ENCODE results near the gene LSAMP.
A peak's percentile ranks its signal among the peaks of the same experiment; 100 is the strongest.

LSAMP gene

DNA sequence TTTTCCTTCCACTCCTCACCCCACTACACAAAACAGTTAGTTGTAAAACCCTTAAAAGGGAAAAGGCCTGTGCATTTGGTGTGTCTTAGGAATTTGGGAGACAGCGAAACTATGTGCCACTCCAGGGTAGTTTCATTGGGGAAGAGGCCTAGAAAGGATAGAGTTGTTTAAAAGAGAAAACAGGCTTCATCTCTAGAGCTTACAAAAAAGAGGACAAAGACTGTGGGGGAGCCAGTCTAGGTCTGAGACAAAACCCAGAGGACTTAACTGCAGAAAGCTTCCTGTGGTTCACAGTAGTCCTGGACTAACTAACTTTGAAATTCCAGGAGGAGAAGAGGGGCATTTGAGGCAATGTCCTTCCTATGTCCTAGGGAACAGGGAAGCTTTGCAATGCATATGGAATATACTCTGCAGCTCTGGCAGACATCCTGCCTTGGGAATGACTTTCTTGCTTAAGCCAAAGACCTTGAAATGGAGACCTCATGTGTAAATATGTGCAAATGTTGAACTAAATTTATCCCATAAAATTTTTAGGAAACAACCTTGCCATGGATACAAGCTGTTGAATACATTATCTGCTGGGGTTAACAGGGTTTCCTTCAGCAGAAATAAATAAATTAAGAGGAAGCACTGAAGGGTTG is 159.4 kb downstream of the LSAMP start:
- no peak for DNase-seq

DNA sequence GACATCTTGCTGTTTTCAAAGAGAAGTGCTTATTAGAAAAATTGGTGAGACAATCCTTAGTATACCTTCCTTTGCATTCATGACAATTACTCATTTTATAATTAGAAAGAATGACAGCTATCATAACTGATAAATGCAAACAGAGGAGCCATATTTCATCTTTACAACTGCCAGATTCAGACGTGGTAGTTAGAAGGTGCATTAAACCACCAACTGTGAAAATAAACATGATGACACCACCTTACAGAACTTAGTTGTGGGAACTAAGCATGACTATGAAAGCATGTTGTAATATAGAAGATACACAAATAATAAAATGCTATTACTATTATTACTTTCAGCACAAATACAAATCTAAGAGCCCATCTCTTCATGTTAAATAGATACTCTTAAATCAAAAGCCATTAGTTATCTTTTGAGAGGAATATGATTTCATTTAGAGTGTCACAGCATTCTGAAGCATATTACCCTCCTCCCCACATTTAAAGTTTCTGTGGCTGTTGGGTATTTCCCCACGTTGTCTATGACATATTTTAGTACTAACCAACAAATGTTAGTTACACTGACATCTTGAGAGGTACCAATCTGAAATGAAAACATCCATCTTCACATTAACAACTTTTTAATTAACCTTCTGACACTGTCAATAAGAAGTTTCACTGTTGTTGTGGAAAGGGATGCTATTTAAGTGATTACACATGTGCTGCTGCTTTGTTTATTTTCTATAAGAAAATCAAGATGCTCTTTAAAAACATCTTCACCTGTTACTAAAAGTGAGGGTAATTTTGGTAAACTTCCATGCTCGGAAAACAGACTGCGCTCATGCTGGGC is 163.8 kb downstream of the LSAMP start:
- no peak for DNase-seq

DNA sequence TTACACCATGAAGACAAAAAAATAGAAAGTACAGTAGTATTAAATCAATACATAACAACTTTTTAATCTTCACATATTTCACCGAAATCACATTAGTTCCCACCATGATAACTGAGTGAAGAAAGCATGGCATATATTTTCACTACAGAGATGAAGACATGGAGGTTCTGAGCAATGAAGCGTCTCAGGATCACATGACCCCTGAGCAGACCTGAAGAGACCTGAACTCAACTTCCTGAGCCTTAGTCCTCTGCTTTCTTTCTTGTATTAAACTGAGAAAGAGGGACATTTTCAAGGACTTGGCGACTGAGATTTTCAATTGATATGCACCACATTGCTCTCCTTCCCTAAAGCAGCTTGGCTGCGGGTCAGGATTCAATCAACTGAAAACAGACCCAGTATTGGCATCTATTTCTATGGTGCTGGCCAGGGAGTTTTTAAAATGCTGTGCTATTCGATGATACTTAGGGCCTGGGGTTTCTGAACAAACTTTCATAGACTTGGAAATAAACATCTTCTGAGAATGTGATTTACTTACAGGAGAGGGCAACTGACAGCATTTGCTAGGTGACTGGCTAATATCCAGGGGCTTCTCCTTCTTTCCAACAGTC is 165.1 kb downstream of the LSAMP start:
- DNase-seq, result no peak

DNA sequence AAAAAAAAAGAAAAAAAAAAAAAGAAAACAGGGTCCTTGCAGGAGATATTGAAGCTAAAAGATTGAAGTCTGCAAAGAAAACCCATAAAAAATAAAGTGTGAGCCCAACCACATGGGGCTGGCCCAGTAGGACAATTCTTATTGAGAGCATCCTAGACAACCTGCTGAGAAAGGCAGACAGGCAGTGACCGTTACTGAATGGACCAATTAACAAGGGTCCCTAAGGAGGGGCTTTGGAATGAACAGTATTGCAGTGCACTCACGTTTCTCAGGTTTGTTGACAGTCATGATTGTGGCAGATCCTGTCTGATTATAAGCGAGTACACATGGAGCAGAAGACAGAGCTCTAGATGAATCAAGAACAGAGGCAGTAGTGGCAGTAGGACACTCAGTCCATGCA is 168.6 kb downstream of the LSAMP start:
- no peak for DNase-seq

DNA sequence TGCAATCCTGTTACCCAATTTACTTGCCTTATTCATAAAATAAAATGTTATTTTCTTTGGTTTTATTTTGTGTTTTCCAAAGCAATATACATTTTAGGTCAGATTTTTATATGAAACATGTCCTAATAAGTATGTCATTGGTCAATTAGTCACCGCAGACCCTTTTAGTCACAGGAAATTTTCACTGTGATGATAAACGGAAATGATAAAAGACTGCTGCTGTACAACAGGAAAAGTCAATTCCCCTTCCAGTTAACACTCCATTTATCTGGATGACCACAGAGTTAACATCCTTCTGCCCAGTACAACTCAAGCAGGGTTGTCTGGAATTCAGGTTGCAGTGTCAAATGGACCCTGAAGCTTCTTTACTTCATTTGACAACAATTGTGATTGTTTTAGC is 175.2 kb downstream of the LSAMP start:
- no peak for DNase-seq

- DNase-seq, result no peak
These were observed 178.2 kb downstream of the LSAMP start for GRCh38 chr3:116267116-116267515.

GRCh38 chr3:116265976-116266584 is 179.2 kb downstream of the LSAMP start:
- no peak for DNase-seq

GRCh38 chr3:116265320-116265695 is 180.0 kb downstream of the LSAMP start:
- no peak for DNase-seq

GRCh38 chr3:116264546-116265319 is 180.6 kb downstream of the LSAMP start:
- DNase-seq, result no peak

DNA sequence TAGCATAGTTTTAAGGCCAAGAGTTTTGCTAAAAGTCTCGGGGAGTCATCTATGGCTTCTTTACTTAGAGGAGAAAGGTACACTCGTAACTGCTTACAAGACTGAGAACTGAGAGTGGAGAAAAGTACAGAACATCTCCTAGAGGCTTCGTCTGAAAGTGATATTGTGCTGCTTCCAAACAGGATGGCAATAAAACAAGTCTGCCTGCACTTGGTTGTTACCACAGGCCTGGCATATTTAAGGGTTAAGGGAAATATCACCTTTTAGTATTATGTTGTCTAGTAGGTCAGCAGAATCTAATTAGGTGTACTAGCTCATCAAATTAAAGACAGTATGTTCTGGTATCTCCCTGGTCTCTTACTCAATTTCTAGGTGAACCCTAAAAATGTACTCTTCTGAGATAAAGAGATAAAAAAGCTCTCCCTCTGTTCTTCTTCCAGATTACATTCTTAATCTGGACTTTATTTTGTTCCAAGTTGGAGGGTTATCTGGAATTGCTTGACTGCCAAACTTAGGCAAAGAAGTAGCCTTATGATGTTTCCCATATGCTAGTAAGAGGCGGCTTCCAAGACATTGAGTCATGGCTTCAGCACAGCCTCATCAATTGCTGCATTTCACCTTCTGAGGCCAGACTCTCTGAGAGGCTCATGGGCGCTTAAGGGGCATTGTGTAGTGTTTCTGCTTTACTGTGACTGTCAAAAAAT is 181.3 kb downstream of the LSAMP start:
- DNase-seq, result no peak

DNA sequence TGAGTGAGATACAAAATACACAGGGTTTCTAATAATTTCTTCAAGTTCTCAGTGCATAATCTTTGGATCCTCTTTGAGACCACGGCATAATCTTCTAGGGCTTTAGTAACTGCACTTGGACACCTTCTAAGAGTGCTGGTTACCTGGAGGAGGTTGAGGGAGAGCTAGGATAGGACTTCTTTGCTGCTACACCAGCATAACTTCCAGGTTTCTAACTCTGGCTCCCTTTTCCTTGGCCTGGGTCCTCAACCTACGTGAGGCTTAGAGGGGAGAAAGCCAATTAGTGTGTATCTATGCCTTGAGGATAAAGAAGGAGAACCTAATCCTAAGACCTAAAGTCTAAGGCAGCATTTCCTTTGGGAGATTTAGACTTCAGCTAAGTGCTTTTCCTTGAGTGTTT is 184.8 kb downstream of the LSAMP start:
- DNase-seq, result no peak

DNA sequence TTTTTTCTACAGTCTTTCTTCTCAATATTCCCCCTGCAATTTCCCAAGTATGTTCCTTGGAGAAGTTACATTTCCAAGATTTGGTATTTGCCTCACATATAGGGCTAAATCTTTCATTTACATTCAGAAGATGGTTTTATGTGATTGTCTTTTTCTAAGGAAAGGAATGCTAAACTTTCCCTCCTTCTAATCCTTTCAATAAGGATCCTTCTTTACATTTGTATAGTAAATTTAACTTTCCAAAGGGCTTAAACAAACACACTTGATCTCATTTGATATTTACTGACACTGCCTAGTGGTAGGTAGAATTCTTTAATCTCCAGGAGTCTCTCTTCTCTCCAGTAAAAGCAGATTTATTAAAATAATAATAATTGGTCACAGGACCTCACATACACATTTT is 185.3 kb downstream of the LSAMP start:
- DNase-seq, result no peak

- no peak for DNase-seq
These were observed 188.3 kb downstream of the LSAMP start for GRCh38 chr3:116256843-116257485.

- no peak for DNase-seq
These were observed 190.7 kb downstream of the LSAMP start for GRCh38 chr3:116254541-116254940.

DNA sequence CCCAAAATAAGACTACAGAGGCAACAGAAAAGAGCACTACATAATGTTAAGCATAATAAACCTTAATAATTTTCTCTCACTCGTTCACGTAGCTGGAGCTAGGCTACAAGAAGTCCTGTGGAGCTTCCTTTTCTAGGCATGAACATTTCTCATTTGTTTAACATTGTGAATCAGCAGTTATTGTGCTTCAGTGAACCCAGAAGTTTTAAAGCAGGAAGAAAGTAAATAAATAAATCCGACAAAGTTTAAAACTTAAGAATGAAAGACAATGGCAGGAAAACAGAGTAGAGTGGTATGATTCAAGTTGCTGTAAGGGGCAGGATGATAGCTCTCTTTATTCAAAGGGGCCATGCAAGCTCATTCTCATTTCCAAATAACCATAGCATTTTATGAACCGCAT is 191.8 kb downstream of the LSAMP start:
- no peak for DNase-seq

DNA sequence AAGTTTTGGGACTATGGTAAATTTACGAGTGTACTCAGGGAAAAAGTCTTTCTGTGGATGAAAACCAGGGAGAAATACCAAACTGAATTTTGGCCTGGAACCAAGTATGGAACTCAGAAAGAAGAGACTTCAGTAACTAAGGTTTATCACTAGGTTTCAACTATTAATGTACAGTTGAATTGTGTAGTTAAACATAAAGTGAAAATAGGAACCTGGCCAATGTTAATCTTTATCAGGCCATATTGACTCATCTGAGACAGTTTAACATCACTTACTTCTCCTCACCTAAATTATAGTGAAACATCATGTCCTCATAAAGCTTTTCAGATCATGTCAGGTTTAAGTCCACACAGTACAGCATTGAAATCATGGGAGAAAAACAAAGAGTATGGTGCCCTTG is 197.7 kb downstream of the LSAMP start:
- no peak for DNase-seq

DNA sequence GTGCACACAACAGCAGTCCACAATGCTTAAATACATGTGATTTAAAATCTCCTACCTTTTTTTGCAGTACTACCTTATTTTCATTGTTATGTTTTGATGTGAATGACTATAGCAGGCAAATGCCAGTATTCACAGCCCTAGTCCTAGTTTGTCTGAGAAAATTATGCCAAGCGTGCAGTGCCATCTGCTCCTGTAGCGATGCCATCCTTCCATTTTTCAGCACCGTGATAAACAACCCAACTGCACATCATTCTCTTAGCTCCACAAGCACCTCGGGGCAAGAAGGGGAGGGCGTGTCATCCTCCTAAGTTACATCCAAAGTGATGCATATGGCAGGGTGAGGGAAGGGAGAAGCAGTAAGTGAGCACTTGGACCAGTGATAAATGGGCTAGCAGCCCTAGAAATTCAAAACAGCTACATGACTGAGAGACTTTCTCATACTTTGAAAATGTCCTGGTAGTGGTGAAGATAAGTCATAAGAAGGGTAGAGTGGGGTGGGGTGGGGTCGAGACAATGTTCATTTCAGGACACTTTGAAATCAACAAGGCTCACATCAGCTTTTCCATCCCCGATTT is 198.8 kb downstream of the LSAMP start:
- no peak for DNase-seq

GRCh38 chr3:116242825-116243224 is 202.5 kb downstream of the LSAMP start:
- DNase-seq, result peak; percentile 22

DNA sequence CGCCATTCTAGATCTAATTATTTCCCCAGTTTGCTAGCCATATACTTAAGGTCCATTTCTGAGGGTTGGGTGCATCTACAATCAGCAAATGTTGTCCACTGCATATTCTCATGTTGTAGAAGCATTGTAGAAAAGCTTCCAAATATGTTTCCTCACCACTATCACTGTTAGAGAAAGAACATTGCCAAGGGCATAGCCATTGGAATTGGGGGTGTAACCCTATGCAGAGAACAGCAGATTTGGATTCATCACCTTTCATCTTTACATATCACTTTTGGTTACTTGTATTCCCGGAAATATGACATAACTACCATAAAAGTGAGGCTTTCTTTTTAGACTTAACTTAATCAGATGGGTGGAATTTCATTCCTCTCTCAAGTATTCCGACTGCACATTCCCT is 203.6 kb downstream of the LSAMP start:
- no peak for DNase-seq

DNA sequence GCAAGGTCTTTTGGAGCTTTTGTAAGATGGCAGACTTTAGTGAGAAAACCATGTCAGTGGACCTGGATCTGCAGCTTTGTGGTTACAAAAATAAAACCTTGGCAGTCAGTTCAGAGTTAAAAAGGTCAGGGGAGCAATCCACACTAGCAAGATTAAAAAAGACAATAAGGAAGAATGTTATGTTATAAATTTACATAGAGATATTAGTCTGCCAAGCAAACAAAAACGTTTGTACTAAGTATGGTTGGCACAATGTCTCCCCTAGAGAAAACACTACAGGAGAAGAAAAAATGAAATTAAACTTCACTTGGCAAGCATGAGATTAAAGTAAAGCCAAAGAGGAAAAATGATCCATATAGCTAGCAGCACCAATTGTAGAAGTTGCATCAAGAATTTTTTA is 205.0 kb downstream of the LSAMP start:
- no peak for DNase-seq

DNA sequence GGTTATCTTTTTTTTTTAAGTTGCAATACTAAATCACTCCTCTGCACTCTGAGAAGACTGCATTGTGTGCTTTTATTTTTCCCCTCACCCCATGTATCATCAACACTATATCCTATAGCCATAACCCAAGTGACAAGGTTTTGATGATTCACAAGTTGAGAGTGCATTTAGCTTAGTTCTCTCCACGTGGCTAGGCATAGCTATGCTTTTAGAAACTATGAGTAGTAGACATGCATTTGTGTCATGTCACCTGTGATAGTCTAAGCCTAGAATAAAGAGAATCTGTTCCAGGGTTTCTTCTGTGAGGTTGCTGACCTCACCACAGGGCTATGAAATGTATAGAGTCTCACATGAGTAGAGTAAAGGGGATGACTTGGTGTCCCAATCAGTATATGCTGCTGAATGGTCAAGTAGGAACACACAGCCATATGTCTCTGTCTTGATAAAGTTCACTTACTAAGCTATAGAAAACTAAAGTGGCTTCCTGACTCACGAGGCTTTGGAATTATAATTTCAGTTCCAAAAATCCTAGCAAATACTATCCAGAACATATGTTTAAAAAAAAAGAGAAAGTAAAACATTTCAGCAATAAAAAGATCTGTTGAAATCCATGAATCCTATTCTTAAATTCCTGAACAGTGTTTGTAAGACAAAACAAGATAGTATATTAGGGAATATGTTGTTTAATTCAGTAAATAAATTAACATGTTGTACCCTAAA is 206.3 kb downstream of the LSAMP start:
- no peak for DNase-seq
